Fibroblast of lung (primary cell): ENCODE measurements around the gene FXYD6.

Source experiments
- EZH2 ChIP-seq: IDR thresholded peaks from 2 replicates; pipeline ENCODE4 v1.5.1; 2012; ENCODE audit warnings: low read length, control low read depth, mild to moderate bottlenecking; ENCODE audit errors: missing control alignments
- TF ChIP-seq, protein P1 (sequence below), 2 donors: IDR thresholded peaks in 1 of 2; conservative IDR thresholded peaks in 1 of 2; 1 replicate in 1 of 2; 2 replicates in 1 of 2; pipeline ENCODE4 v1.5.1; 2011 to 2012; ENCODE audit warnings: low read length in 2 of 2, control low read depth in 1 of 2, inconsistent platforms in 1 of 2, low read depth in 1 of 2, mild to moderate bottlenecking in 1 of 2

DNA sequence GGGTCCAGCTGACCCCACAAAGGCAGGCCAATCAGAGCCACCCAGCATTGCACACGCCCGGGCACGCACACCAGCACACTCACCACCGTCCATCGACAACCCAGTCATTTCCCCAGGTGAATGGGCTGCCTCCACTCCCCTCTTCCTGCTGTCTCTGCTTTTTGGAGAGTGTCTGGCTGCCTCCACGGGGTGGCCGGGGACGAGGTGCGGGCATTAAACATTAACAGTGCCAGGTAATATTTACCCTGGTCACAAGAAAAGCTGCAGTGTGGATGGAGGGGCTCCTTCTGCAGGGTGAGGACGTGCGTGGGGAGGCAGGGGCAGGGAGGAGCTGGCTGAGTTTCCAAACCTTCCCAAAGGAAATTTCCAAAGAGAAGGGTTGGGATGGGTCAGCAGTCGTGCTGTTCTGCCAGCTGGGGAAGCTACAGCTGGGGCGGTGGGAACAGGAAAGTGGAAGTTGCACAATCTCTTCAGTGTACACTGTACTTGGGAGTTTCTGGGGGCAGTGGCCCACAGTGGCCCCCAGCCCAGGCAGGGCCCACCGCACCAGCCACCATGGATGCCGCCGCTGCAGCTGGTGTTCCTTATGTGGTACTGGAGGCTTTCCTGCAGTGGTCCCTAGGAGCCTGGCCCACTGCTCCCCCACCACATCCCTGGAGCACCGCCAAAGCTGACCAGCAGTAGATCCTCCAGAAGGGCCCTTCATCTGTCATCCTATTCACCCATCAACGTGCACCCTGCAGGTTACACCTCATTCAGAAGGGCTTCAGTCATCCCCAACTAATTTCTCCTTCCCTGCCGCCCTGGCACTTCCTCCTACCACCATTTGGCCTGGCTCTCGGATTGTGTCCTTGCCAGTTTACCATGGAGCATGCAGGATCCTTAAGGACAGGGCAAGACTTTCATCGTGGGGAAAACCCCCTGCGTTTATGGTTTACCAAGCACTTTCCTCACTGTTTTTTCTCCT is 51.6 kb downstream of the FXYD6 start, which contains the start of gene FXYD2:
- TF ChIP-seq, protein P1, sequence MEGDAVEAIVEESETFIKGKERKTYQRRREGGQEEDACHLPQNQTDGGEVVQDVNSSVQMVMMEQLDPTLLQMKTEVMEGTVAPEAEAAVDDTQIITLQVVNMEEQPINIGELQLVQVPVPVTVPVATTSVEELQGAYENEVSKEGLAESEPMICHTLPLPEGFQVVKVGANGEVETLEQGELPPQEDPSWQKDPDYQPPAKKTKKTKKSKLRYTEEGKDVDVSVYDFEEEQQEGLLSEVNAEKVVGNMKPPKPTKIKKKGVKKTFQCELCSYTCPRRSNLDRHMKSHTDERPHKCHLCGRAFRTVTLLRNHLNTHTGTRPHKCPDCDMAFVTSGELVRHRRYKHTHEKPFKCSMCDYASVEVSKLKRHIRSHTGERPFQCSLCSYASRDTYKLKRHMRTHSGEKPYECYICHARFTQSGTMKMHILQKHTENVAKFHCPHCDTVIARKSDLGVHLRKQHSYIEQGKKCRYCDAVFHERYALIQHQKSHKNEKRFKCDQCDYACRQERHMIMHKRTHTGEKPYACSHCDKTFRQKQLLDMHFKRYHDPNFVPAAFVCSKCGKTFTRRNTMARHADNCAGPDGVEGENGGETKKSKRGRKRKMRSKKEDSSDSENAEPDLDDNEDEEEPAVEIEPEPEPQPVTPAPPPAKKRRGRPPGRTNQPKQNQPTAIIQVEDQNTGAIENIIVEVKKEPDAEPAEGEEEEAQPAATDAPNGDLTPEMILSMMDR (conservative IDR thresholded peaks at IDR 0.05 in 1 of 2, IDR thresholded peaks at IDR 0.05 in 1 of 2; ENCODE audit: low read depth in 1 of 2, low read length in 2 of 2), result no peak
- TF ChIP-seq EZH2, result no peak
